Measurements from ENCODE around the gene KLHL7.
A peak's percentile ranks its signal among the peaks of the same experiment; 100 is the strongest.
"Not testable (repeated sequence)": the region's sequence is repeated elsewhere in the genome, so short reads cannot be mapped to it uniquely, and the experiment has no call there.

The KLHL7 gene

DNA sequence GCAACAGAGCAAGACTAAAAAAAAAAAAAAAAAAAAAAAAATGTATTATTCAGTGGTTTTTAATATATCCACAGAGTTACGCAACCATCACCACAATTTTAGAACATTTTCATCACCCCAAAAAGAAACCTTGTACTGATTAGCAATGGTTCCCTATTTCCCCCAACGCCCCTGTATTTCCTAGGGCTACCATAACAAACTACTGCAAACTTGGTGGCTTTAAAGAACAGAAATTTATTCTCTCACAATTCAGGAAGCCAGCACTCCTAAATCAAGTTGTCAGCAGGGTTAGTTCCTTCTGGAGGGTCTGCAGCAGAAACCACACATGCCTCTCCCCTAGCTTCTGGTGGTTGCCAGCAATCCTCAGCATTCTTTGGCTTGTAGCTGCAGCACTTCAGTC is 70.4 kb downstream of the KLHL7 start:
- DNase-seq = no peak

DNA sequence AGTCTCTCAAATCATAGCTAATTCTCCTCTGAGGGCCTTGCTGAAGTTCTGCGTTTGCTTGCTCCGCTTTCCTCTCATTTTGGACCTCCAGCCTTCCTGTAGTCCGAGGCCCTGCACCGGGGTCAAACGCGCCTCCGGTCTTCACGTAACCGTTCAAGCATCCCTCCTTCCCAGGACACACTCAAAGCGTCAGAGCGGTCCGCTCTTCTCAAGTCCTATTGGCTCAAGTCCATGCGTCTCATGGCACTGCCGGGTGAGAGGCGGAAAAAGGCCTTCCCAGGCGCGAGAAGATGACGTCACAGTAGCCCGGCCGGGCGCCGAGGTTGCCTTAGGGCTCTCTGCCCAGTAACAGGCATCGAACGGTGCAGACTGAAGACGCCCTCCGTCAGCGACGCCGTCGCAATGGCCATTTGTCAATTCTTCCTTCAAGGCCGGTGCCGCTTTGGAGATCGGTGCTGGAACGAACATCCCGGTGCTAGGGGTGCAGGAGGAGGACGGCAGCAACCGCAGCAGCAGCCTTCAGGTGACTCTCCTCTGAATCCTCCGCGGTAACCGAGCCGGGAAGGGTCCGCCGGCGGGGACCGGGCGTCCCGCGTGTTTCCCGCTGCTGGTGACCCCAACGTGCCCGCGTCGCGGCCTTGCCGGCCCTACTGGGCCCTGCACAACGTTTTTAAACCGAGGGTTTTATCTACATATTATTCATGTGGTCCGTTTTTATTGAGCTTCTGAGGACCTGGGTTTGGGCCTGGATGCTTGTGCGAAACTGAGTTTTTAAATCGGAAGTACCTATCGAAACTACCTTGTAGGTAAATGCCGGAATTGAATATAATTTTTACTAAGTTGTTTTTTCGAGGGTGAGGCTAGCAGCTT is 76.3 kb downstream of the KLHL7 start, which contains the start of gene NUP42:
Gene NUP42 (plus strand): TSS at position 365 of the 870 bp plus-strand sequence. CDS start 38 bp downstream, at position 403.
- peak; percentile 64 to 96 (median 89) for DNase-seq

DNA sequence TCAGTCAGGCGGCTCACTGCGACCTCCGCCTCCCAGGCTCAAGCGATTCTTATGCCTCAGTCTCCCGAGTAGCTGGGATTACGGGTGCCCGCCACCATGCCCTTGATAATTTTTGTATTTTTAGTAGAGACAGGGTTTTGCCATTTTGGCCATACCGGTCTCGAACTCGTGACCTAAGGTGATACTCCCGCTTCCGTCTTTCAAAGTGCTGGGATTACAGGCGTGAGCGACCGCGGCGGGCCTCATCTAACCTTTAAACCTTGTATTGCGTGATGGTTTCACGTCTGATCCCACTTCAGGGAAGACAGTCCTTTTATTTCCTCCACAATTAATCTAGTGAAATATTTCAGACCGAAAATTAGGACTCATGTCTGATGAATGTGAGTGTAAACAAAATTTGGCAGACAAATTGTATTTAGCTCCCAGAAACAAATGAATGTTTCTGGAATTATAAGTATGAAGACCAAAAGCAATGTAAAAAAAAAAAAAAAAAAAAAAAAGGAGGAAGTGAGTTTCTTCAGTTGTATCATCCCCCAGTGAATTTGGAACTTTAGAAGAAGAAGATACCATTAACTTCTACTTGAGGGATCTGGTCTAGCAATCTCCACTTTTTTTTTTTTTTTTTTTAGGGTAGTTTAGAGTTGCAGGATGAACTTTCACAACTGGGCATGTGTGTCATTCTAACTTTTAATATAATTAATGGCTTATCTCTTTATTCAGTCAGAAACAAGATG is 77.9 kb downstream of the KLHL7 start:
- no peak for DNase-seq

DNA sequence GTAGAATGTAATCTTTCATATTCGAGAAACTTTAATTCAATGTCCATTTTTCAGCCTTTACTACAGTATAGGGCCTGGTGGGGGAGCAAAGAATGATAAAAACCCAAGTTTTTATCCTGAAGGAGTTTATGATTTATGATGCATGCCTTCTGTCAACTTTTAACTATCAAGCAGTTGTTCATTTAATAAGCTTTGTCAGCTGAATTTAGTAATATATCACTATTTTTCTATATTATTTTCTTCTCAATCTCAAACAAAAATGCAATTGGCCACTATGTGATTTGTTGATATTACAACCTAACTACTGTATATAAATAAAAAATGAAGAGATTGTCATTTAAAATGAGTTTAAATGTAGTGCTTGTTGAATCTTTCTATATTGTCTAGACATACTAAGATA is 78.7 kb downstream of the KLHL7 start:
- no peak for DNase-seq

DNA sequence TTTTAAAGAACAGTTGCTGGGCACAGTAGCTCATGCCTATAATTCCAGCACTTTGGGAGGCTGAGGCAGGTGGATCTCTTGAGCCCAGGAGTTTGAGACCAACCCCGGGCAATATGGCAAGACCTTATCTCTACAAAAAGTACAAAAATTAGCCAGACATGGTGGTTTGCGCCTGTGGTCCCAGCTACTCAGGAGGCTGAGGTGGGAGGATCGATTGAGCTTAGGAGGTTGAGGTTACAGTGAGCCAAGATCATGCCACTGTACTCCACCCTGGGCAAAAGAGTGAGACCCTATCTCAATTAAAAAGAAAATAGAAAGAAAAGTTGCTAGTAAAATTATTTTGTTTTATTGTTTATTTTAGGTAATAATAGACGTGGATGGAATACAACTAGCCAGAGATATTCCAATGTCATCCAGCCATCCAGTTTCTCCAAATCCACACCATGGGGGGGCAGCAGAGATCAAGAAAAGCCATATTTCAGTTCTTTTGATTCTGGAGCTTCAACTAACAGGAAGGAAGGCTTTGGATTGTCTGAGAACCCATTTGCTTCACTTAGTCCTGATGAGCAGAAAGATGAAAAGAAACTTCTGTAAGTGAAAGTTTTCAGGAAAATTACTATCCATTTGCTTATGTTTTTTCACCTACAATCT is 79.2 kb downstream of the KLHL7 start:
- DNase-seq = peak in 30 of 51 donors; percentile 4 to 79 (median 26)

DNA sequence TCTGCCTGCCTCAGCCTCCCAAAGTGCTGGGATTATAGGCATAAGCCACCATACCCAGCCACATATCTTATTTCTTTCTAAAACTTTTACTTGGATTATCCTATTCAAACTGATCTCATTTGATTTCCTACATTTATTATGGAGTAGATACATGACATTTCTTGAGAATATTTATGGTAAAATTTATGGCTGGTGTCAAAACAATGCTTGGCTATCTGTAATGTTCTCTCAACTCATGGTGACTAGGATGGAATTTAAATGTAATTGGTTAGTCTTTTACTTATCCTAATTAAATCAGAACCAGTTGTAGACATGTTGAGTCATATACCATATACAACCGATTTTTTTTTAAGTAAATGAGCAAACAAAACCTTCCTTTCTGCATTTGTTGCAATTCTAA is 80.4 kb downstream of the KLHL7 start:
- DNase-seq = no peak

DNA sequence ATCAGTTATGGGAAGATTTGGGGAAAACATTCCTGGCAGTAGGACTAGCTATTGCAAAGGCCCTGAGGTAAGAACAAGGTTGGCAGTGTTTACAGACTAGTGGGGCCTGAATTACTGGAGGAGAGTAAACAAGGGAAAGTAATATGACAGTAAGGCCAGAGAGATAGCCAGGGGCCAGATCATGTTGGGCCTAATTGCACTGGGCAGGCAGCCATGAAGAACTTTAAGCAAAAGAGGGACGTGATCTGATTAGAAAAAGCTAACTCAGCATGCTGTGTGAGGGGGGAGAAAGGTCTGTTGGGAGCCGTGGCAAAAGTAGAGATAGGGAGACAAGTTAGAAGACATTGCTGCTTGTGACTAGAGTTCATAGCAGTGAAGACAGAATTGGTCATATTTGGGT is 85.4 kb downstream of the KLHL7 start:
- DNase-seq = no peak

DNA sequence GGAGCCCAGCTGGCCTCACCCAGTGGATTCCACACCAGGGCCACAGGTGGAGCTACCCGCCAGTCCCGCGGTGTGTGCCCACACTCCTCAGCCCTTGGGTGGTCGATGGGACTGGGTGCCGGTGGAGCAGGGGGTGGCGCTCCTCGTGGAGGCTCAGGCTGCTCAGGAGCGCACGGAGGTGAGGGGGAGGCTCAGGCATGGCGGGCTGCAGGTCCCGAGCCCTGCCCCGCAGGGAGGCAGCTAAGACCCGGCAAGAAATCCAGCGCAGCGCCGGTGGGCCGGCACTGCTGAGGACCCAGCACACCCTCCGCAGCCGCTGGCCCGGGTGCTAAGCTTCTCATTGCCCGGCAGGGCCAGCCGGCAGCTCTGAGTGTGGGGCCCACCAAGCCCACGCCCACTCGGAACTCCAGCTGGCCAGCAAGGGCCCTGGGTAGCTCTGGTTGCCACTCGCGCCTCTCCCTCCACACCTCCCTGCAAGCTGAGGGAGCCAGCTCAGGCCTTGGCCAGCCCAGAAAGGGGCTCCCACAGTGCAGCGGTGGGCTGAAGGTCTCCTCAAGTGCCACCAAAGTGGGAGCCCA is 88.2 kb downstream of the KLHL7 start:
- DNase-seq = not testable (repeated sequence)

DNA sequence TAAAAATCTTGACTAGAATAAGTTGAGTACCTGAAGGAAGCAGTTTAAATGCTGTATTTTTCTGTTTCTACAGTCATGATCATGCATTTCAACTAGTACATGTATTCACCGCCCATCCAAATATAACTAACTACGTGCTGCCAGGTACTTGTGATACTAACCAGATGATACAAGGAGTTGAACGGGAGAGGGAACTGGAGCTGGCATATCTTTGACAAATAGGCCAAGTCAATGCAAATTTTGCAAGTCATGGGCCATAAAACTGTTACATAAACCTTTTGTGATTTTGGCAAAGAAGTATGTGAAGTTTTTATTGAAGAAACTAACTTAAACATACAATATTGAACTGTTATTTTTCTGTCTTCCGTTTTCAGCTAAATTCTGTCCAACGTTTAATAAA is 90.7 kb downstream of the KLHL7 start:
- no peak for DNase-seq

DNA sequence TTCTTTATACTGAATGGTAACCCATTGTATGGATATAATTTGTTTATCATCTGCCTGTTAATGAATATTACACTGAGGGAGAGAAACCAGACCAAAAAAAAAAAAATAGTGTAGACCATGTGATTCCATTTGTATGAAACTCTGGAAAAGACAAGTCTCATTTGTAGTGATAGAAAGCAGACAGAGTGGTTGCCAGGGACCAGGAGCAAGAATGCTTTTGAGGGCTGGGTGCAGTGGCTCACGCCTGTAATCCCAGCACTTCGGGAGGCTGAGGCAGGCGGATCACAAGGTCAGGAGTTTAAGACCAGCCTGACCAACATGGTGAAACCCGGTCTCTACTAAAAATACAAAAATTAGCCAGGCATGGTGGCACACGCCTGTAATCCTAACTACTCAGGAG is 92.2 kb downstream of the KLHL7 start:
- DNase-seq = not testable (repeated sequence)

DNA sequence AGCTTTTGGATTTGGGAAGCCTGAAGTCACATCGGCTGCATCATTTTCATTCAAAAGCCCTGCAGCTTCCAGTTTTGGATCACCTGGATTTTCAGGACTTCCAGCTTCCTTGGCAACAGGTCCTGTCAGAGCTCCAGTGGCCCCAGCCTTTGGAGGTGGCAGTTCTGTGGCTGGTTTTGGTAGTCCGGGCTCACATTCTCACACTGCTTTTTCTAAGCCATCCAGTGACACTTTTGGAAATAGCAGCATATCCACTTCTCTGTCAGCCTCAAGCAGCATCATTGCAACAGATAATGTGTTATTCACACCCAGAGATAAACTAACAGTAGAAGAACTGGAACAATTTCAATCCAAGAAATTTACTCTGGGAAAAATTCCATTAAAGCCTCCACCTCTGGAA is 94.7 kb downstream of the KLHL7 start:
- DNase-seq = no peak

DNA sequence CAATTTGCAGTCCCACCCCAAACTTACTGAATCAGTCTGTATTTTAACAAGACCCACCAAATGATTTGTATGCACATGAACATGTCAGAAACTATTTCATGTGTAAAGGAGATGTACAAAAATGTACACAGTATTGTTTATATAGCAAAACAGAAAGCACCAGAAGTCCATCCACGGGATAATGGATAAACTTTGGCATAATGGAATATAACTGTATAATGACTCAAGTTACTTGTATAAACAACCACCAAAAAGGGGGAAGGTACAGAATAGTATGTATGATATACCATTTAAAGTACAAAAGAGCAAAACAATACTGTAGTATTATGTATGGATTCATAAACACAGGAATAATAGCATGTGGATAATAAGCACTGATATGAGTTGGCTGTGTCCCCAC is 98.7 kb downstream of the KLHL7 start:
- DNase-seq = no peak

DNA sequence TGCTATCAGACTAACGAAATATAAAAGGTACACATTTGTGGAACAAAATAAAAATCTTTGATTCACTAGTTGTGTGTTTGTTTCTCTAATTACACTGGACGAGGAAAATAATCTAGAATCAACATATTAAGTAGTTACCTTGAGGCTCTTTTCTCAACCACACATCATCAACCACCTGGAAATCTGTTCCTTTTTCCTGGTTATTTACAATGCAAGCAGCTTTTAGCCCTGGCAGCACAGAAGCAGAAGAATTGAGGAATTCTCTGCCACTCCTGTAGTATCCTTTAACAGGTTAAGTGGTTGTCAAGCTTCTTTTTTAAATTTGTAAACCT is 100.0 kb downstream of the KLHL7 start:
- DNase-seq = no peak

DNA sequence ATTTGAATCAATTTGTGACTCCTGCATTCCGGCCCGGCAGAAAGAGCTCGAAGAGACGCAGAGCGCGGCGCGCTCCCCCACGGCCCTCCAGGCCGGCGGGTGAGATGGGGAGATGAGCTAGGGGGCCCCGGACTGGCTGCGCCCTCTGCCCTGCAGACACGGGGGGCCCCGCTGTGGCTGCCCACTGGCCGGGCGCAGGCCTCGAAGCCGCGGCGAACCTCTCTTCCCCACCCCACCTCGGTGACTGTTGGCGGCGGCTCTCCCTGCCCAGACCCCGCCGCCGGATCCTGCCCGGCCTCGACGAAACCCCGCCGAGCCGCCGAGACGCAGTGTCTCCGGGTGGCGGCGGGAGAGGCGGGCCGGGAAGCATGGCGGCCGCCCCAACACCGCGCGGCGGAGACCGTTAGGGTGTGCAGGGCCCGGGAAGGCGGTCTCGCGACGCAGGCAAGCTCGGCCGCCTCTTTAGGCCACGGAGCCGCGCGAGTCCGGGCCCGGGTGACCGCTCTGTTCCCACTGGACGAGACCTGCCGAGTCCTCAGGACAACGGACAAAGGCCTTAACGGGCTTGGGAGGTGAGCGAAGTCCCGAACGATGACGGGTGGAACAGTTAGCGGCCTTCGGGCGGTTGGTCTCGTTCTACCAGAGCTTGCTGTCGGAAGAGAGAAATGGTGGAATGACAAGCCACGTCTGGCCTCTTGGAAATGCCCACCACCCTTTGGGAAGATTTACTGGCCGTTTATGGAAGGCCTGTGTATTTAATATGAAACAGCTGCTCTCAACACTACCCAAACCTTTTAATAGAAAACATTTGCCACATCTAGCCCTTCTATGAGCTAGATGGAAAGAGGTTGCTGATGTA is 100.6 kb downstream of the KLHL7 start:
- DNase-seq = no peak

DNA sequence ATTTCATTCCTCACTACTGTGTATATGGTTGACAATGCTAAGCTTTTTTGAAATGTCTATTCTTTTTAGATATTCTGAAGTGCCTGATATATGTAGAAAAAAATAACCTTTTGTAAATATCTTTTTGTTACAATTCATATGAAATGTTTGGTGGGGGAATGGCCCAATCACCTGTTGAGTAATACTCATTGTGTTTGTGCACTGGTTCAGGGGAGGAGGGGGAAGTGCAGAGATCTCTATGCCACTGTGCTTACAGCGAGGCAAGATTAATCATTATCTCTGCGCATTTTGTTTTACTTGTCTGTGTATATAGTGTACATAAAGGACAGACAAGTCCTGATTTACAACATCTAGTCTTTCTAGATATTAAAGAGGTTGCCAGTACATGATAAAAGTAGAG is 101.4 kb downstream of the KLHL7 start:
- DNase-seq = no peak

DNA sequence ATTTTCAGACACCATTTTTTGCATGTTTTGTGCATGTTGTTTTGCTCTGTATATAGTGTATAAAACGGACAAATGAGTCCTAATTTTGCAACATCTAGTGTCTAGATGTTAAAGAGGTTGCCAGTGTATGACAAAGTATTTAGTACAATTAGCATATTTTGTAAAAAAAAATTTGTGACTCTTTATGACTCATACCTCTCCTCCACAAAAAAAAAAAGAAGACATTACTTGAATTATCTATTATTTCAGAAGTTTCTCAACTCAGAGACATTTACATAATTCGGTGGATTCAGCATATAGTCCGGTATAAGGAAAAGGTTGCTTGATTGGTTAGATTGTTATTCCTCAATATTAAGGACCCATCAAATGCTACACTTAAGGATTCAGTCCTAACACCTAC is 102.3 kb downstream of the KLHL7 start:
- DNase-seq = no peak

DNA sequence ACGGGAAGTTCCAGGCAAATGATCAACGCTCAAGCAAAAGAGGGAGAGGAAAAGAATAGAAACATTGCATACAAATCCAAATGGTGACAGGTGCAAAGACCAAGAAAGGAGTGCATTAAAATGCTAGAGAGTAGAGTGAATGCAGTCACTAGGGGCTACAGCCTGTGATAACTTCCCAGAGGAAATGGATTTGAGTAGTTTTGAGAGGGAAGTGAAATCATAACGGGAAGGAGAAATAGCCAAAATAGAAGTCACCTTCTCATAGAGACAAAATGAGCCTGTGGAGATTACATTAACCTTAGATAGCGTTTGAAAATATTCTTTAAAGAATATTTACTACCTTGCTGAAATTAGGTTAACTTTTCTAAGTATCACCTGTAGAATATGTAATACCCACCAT is 102.7 kb downstream of the KLHL7 start:
- no peak for DNase-seq

DNA sequence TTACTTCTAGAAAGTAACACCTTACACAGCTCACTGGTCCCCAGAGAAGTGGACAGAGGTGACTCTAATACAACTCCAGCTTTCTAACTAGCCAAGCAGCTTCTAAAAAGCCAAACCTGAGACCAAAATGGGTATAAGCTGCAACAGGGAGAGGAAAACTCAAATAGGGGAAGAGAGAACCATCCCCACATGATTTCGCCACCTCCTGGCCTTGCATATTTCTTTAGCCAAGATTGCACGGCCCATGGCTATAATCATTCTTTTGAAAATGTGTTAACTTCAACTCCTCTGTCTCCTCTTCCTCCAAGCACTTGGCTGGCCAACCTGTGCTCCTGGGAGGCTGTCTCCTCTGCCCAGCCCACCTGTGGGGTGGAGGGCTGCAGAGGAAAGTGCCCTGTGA is 104.9 kb downstream of the KLHL7 start:
- no peak for DNase-seq

DNA sequence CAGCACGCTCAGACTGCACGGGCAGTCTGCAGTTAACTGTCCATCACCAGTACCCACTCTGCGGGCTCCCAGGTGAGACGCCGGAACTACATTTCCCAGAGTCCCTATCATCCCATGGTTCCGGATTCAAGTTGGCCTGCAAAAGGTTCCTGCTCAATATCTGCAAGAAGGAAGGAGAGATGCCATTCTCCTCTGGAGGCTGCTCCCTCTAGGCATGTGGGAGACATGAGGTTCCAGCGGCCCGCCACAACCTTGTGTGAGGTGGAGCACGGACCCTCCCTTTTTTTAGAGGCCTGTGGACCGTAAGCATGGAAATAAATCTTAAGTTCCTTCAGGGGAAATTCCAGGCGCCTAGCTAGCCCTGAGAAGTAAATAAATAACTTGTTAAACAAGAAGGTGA is 106.0 kb downstream of the KLHL7 start:
- DNase-seq = no peak

DNA sequence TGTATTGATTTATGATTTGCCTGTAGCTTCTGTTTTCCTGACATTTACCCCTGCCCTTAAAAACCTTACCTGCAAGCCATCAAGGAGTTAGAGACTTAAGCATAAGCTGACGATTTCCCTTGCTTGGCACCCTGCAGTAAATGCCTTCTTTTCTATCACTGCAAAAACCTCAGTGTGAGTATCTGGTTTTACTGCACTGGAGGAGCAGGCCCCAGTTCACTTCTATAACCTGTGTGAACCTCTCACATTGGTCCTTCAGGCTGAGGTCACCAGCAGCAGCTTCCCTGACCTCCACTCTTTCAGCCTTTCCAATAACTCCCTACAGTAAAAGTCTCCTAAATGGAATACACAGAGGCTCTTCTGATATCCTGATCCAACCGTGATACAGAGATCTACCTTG is 106.8 kb downstream of the KLHL7 start:
- no peak for DNase-seq

DNA sequence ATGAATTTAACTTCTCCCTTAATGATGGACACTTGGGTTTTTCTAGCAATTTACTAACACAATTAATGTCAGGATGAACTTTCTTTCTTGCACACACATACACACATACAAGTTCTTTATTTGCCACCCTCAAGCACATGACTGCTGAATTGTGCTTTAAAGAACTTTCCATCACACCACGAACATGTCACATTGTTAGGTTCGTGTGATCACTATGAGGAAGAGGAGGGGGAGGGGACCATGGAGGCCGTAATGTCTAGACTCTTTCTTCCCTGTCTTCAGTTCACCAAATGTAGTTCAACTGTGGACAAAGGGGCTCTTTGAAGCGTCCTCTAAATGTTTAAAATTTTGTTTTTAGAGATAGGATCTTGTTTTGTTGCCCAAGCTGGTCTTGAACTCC is 107.3 kb downstream of the KLHL7 start:
- no peak for DNase-seq

All from hypothalamus (tissue), 51 donors.